Urothelium cell line (cell line): ENCODE data around the gene PLEKHA1.

ENCODE experiments used
- DNase-seq: peaks from one replicate; pipeline ENCODE4 v3.0.0; 2011; ENCODE audit warnings: low spot score, mixed read lengths
- FAIRE-seq: peaks from 2 replicates; lab custom pipeline; 2011; peaks lifted over from hg19 to GRCh38; lab: Jason Lieb, UNC

The PLEKHA1 gene

DNA sequence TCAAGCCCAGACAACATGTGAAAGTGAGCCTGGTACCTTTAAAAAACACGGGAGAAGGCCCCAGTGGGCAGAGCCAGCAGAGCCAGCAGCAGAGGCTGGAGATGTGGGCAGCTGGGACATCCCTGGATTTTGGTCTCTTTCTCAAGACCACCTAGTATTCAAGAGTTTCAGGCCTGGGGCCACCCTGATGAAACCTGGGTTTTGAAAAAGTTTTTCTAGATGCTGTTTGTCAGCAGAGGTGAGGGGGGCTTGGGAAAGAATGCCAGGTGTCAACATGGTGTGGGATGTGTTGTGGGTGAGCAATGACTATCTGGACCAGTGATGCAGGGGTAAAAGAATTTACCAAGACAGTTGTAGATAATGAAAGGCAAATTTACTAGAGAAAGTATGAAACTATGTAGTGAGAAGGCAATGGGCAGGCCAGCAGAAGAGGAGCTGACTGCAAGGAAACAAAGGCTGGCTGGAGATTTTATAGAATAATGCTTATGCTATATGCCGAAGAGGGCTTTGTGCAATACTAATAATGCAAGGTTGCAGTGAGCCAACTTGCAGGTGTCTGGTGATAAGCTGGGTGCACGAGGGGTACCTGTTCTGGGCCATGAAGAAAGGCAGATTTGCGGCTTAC lies 28.1 kb upstream of the PLEKHA1 start:
- FAIRE-seq (no peak), DNase-seq (no peak)

GRCh38 chr10:122347170-122347841 lies 27.2 kb upstream of the PLEKHA1 start:
- DNase-seq (no peak), FAIRE-seq (no peak)

DNA sequence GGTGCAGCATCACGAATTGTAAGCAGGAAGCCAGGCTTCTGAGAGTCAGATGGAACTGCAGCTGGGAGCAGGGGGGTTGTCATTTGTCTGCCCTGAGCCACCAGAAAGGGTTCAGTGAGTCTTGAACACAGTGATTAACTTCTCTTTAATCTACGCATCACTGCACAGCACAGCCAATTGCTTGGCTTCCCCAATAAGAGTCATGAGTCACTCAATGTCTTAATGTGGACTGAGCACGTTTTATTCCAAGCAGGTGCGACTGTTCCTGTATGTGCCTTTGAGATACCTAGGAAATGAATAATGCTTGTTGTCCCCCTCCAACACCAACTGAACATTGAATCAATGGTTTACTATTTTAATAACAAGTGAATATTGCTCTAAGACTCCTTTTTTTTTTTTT lies 26.0 kb upstream of the PLEKHA1 start:
- DNase-seq = no peak
- no peak for FAIRE-seq

GRCh38 chr10:122348935-122349361 lies 25.6 kb upstream of the PLEKHA1 start:
- DNase-seq (no peak), FAIRE-seq (no peak)

DNA sequence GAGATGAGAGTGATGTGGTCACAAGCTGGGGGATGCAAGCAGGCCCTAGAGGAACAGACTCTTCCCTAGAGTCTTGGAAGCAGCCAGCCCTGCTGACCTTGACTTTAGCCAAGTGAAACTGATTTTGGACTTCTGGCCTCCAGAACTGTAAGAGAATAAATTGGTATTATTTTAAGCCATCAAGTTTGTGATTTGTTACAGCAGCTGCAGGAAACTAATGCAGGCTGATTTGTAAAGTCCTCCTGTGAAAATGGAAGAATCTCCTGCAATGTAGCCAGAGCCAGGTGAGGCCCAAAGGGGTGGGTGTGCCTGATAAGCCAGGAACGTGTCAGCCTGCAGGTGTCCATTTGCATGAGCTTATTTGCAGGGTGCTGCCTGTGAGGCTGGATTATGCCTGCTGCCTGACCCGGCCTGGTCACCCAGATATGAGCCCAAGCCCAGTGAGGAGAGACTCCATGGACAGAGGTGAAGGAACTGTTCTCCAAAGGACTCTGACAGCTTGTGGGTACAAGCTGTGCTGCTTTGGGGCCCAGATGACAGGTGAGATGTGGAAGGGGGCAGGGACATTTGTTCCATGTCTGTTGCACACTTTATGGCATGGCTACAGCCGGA lies 24.6 kb upstream of the PLEKHA1 start:
- no peak for FAIRE-seq
- DNase-seq = no peak

DNA sequence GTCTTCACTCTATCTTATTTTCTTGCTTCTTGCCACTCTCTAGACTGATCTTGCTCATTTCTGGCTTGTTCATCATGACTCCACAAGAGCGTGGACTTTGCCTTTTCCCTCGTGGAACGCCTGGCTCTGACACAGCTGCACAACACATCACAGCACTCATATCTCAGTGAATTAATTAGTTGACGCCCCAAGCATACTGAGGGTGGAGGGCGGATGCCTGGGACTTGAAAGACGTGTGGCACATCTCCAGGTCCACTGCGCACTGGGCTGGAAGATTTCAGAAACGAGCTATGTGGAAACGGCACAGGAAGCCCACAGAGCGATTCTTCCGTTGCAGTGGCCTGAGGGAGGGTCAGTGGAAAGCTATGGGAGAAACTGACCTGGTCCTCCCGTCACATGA lies 23.6 kb upstream of the PLEKHA1 start:
- DNase-seq (no peak), FAIRE-seq (no peak)

DNA sequence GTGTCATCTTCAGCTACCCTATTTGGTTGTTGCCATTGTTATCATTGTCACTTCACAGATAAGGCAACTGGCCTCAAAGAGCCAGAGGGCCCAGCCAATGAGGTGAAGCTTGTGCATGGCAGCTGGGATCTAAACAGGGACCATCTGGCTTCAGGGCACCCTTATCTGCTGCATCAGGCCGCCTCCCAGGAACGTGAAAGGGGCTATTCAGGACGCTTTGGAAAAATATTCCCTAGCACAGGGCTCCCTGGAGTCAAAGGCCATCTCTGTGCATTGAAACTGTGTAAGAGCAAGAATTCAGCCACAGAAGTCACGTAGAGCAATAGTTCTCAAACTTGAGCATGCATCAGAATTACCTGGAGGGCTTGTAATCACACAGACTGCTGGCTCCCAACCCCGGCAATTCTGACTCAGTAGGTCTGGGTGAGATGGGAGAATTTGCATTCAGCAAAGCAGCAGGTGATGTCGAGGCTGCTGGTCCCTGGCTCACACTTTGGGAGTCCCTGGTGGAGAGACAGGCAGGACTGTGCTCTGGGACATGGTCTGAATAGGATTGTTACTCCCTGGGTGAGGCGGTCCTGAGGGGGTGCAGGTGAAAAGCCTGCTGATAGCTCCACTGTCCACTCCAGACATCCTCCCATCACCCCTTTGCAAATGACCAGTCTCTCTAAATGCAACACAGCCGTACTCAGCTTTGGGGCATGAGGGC lies 21.5 kb upstream of the PLEKHA1 start:
- FAIRE-seq (no peak), DNase-seq (no peak)

DNA sequence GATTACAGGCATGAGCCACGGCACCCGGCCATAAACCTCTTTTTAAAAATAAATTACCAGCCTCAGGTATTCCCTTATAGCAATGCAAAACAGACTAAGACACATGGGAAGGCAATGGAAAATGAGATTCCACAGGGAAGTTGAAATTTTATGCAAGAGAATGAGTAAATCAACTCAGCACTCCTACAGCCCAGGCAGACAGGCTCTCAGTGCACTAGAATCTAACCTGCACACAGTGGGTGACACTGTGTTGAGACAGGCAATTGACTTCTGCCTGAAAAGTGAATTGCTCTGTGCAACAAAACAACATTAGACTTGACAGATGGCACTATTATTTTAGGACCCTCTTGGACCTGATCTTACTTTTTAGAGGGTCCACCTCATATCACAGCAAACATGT lies 20.1 kb upstream of the PLEKHA1 start:
- DNase-seq = no peak
- no peak for FAIRE-seq

- FAIRE-seq = no peak
- no peak for DNase-seq
Observed at GRCh38 chr10:122357685-122358084, 16.8 kb upstream of the PLEKHA1 start.

- FAIRE-seq (no peak), DNase-seq (no peak)
Observed at GRCh38 chr10:122359621-122360020, 14.9 kb upstream of the PLEKHA1 start.

DNA sequence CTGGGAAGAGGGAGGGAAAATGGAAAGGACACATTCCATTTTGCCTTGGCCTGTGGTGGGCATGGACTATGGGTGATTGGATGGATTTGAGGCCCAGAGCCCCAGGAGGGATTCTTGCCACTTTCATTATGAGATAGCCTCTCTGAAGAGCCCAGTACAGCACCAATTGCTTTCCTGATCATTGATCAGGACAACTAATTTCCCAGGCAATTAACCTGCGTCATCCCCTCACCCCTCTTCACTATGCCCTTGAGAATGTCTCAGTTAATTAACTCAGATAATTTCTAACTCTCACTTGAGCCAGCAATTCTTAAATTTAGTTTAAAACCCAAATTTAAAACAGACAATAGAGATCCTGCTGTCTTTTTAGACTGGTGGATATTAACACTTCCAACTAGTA lies 13.5 kb upstream of the PLEKHA1 start:
- no peak for DNase-seq
- no peak for FAIRE-seq

- DNase-seq = no peak
- no peak for FAIRE-seq
Observed at GRCh38 chr10:122362031-122362592, 12.4 kb upstream of the PLEKHA1 start.

DNA sequence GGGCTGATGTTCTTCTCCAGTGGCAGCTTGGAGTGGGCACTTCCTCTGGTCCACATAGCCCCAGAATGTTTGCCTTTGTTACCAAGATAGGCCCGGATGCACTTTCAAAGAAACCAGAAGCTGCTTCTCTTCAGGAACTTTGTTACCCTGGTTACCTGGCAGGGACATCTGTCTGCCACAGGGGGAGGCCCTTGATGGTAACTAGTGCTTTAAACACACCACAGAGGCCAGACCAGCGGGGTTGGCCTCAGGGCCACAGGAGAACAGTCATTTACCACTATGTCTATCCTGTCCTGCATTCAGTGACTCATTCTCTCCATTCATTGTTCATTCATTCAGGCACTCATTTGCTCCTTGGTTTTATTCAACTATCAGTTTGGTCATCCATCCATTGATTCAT lies 11.9 kb upstream of the PLEKHA1 start:
- FAIRE-seq (no peak), DNase-seq (no peak)

GRCh38 chr10:122363311-122363710 lies 11.2 kb upstream of the PLEKHA1 start:
- DNase-seq (no peak), FAIRE-seq (no peak)

DNA sequence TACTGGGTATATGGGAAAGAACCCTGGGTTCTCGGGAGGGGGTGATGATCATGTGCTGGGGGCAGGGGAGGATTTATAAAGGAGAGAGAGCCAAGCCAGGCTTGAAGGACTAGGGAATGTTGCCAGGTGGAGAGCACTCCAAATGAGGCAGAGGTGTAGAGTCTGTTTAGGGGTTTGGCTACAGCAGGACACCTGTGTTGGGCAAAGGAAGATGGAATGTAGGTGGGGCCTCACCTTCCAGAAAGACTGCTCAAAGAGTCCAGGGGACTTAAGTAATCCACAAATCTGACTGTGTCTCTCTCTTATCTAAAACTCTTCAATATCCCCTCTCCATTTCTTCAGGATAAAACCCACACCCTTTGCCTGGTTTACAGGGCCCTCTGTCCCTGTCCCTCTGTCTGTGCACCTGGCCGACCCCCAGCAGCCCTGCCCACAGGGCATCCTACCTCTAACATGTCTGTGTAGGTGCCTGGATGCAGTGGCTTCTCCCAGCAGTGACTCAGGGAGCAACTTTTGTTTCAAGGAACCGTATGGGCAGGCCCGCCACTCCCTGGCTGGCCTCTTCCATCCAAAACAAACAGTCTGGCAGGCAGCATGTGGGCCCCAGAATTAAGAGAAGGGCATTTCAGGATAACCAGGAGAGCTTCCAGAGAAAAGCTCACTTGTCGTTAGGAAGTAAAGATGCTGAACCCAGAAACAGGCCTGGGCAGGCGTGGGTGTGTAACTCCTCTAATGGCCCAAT lies 10.6 kb upstream of the PLEKHA1 start:
- no peak for DNase-seq
- no peak for FAIRE-seq

DNA sequence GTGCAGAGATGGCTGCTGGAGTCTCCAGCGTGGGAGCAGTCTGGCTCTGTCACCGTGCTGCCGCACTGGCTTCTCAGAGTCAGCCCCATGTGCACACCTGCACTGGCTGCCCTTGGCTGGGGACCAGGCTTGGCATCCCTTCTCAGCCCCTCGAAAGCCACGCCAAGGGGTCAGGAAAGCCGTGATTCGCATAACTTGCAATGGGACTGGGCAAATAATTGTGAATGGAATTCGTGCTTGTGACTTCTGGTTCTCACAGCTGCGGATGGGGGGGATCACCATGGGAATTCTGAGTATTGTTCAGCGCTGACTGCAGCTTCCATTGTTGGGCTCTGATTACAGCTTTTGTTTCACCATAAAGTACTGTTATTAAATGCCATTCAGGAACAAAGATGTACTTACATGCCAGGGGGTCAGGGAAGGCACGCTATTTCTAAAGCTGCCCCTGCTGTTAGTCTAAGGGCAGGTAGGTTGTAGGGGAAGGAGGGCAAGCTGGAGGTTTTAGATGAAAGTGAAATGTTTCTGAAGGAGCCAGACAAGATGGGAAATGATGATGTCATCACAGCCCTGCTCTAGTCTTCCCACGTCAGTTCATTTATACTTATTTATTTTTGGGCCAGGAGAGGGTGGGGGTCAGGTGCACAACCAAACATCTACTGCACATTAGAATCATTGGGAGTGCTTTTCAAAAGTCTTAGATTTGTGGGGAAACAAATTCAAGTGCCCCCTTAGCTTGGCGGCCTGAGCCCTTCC lies 5.8 kb upstream of the PLEKHA1 start:
- FAIRE-seq = no peak
- DNase-seq = no peak

DNA sequence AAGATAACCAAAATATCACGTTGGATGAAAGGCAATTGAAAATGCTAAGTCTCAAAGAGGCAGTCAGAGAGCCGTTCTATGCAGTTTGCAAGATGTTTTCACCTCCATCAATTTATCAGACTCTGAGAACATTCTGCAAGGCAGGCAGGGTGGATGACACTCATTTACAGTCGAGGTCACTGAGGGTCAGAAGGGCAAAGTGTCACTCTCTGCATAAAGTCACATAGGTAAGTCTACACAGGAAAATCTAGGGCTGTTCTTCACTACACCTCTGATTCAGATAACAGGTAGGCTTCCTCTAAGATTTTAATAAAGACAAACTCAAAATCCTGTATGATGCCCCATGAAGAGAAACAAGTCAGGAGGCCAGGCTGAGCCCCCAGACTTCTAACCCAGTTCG lies 1.4 kb upstream of the PLEKHA1 start:
- DNase-seq (no peak), FAIRE-seq (no peak)

DNA sequence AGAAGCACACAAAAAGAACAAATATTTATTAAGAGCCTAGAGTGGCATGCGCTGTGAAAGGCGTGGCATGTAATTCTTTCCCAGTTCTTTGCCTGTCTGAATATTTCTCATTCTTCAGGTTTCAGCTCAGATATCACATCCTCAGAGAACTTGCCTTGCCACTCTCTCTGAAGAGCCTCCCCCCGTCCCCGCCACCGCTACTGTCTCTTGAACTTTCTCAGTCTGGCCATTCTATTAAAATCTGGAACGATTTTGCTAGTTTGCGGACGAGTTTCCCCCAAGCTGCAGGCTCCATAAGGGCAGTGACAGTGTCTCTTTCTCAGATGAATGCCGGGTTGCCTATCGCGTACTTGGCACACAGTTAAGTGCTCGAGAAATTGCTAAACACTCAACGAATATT lies 787 bp upstream of the PLEKHA1 start:
- FAIRE-seq = no peak
- no peak for DNase-seq

- no peak for FAIRE-seq
- peak; percentile 59 for DNase-seq
Observed at GRCh38 chr10:122374859-122375678, 561 bp downstream of the PLEKHA1 start.
